Upper lobe of right lung (tissue), 1 donor: ENCODE results near the gene TMEM259. TPM values are rescaled to one million over a fixed set of nuclear protein-coding genes. Genes with fewer than 3 reads are reported as not detected.

Source experiments
- ATAC-seq: fragments of 200-7000 bp; cut with Tn5 transposase; one replicate; pipeline ENCODE4 v1.9.1; 2020; ENCODE audit warnings: mild to moderate bottlenecking, moderate library complexity
- DNase-seq: peaks from one replicate; pipeline ENCODE4 v3.0.0-alpha.2; 2020
- H3K27ac ChIP-seq: fragments of 200-600 bp; one replicate; pipeline ENCODE4 v1.8.0; 2022
- H3K27me3 ChIP-seq: fragments of 200-600 bp; one replicate; pipeline ENCODE4 v1.8.0; 2022; ENCODE audit warnings: mild to moderate bottlenecking
- H3K36me3 ChIP-seq: fragments of 200-600 bp; one replicate; pipeline ENCODE4 v1.8.0; 2022
- H3K4me1 ChIP-seq: fragments of 200-600 bp; one replicate; pipeline ENCODE4 v1.8.0; 2022
- H3K4me3 ChIP-seq: fragments of 200-600 bp; one replicate; pipeline ENCODE4 v1.8.0; 2022; ENCODE audit warnings: mild to moderate bottlenecking
- H3K9me3 ChIP-seq: fragments of 200-600 bp; one replicate; pipeline ENCODE4 v1.8.0; 2022
- CTCF ChIP-seq: fragments of 200-600 bp; IDR thresholded peaks from one replicate; pipeline ENCODE4 v1.8.0; 2022; ENCODE audit warnings: antibody characterized with exemption
- intact Hi-C: fragments of 100-400 bp; cut with DNase I; formaldehyde crosslinking; loops from one replicate; pipeline ENCODE4 v1.11.0; 2022
- total RNA-seq: library from RNA; stranded (reverse); fragmentation: NEBNext Ultra II Directional; extraction: Animal tissue kit (Norgen Biotek cat#: 25700); gene quantifications from one replicate; pipeline ENCODE4 v1.2.1, GENCODE V29; 2021
- donor health status: DM: no; HTN: yes; CAD: no; lungs with severe emphysema.

Gene TMEM259
- total RNA-seq, 1 donor from 2014 or later, result 167 TPM

GRCh38 chr19:993831-994393, 27.0 kb downstream of the TMEM259 start:
- no peaks in the 10 kb centered on the region for H3K9me3 ChIP-seq
- no peak overlapping the region for H3K4me3 ChIP-seq
- H3K4me1 ChIP-seq, result peaks cover 13% of the 10 kb centered on the region
- intact Hi-C loops, result no loop called here
- ATAC-seq (no peak), DNase-seq (peak; percentile 64)
- TF ChIP-seq CTCF, result no peak
- peaks cover 35% of the 10 kb centered on the region for H3K27me3 ChIP-seq
- peaks cover 22% of the 10 kb centered on the region for H3K36me3 ChIP-seq
- H3K27ac ChIP-seq, result no peak overlapping the region

- H3K4me3 ChIP-seq, result no peak overlapping the region
- H3K9me3 ChIP-seq, result no peaks in the 10 kb centered on the region
- no peak for ATAC-seq
- no peak for TF ChIP-seq CTCF
- peak; percentile 59 for DNase-seq
- intact Hi-C loops, result no loop called here
- H3K27me3 ChIP-seq, result peaks cover 32% of the 10 kb centered on the region
- H3K27ac ChIP-seq, result no peak overlapping the region
- H3K4me1 ChIP-seq, result peaks cover 13% of the 10 kb centered on the region
- peaks cover 22% of the 10 kb centered on the region for H3K36me3 ChIP-seq
Measured at GRCh38 chr19:993361-993830, 27.5 kb downstream of the TMEM259 start.

- H3K4me1 ChIP-seq, result peaks cover 13% of the 10 kb centered on the region
- no peak for TF ChIP-seq CTCF
- H3K36me3 ChIP-seq, result peaks cover 22% of the 10 kb centered on the region
- intact Hi-C loops, result no loop called here
- no peaks in the 10 kb centered on the region for H3K9me3 ChIP-seq
- H3K4me3 ChIP-seq, result no peak overlapping the region
- ATAC-seq, result no peak
- H3K27me3 ChIP-seq, result peaks cover 25% of the 10 kb centered on the region
- no peak overlapping the region for H3K27ac ChIP-seq
- DNase-seq, result no peak
Measured at GRCh38 chr19:992670-993055, 28.3 kb downstream of the TMEM259 start.

GRCh38 chr19:991932-992669, 28.8 kb downstream of the TMEM259 start:
- ATAC-seq, result no peak
- TF ChIP-seq CTCF, result no peak
- Histone ChIP-seq H3K9me3 (no peaks in the 10 kb centered on the region), H3K27ac (no peak overlapping the region), H3K36me3 (peaks cover 23% of the 10 kb centered on the region), H3K4me1 (peaks cover 13% of the 10 kb centered on the region), H3K4me3 (no peak overlapping the region), H3K27me3 (peaks cover 19% of the 10 kb centered on the region)
- no peak for DNase-seq
- intact Hi-C loops, result no loop called here

- no peak for TF ChIP-seq CTCF
- Histone ChIP-seq H3K27ac (no peak overlapping the region), H3K27me3 (peaks cover 13% of the 10 kb centered on the region), H3K4me3 (no peak overlapping the region), H3K36me3 (peaks cover 27% of the 10 kb centered on the region), H3K4me1 (peaks cover 8% of the 10 kb centered on the region), H3K9me3 (no peaks in the 10 kb centered on the region)
- DNase-seq (no peak), ATAC-seq (peak; percentile 53)
- intact Hi-C loops, result no loop called here
Measured at GRCh38 chr19:991174-991931, 29.6 kb downstream of the TMEM259 start.
